NCI-H748 treated with DMSO at 0.1 percent for 48 hours (cell line): Measurements from ENCODE around the gene NIPSNAP3A.
A peak's percentile ranks its signal among the peaks of the same experiment; 100 is the strongest.
"Not testable (repeated sequence)": the region's sequence is repeated elsewhere in the genome, so short reads cannot be mapped to it uniquely, and the experiment has no call there.

Experiments
- DNase-seq: peaks from one replicate; lab custom pipeline; 2025; lab: John Stamatoyannopoulos, UW

NIPSNAP3A gene

DNA sequence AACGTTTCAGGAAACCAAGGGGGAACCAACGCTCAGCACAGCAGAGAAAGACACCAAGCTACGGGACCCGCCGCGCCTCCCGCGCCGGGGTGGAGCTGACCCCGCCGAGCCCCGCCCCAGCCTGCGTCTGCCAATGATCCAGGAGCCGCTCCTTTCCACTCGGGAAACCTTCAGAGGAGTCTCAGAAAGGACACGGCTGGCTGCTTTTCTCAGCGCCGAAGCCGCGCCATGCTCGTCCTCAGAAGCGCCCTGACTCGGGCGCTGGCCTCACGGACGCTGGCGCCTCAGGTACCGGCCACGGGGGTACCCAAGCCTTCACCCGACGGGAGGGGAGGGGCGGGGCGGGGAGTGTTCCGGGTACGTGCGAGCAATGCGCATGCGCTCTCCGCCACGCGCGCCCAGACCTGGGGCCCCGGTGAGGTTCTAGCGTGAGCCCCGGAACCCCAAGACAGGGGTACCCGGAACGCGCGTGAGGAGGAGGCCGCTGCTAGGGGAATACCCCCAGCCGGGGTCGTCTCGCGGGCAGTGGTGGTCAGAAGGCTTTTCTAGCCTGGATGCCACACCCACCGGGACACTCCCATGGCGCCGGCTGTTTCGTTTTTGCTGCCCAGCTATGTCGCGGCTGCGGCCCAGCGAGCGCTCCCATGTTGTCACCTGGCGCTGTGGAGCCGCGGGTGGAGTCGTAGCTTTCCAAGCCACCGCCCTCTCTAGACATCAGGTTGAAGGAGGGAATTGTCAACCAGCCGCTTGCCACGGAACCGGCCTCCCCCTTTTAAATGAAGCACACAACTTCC lies at the start of gene NIPSNAP3A:
TSS of gene NIPSNAP3A (plus strand) at position 119 of the 794 bp plus-strand sequence. CDS start at position 229, 110 bp downstream.
- peak; percentile 75 for DNase-seq

DNA sequence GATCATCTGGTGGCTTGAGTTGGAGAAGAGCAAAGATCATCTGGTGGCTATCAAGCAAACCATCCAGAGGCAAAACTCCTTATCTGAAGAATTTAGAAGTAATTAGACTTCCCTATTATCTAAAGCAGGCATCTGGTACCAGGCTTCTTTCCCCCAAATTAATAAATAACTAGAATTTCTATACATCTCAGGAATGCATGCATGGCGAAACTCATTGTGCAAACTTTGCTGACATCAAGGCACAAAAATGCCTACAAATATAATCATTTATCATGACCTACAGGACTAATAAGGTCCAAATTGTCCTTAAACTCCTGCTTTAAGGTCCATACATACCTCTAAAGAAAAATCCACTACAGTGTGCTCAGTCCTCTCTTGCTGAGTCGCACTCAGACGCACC lies 47.2 kb upstream of the NIPSNAP3A start:
- no peak for DNase-seq

DNA sequence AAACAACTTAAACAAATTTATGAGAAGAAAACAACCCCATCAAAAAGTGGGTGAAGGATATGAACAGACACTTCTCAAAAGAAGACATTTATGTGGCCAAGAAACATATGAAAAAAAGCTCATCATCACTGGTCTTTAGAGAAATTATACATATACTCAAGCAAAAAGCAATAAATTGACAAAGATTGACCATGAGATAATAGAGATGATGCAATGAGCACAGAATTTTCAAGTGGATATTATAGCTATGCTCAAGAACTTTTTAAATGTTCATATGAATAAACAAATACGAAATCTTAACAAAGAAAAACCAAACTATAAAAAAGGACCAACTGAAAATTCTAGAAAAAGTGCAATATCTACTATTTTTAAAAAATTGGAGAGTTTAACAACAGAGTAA lies 38.7 kb upstream of the NIPSNAP3A start:
- not testable (repeated sequence) for DNase-seq

GRCh38 chr9:104711604-104712003 lies 35.9 kb upstream of the NIPSNAP3A start:
- DNase-seq = no peak

GRCh38 chr9:104725014-104725413 lies 22.5 kb upstream of the NIPSNAP3A start:
- DNase-seq = peak; percentile 17

DNA sequence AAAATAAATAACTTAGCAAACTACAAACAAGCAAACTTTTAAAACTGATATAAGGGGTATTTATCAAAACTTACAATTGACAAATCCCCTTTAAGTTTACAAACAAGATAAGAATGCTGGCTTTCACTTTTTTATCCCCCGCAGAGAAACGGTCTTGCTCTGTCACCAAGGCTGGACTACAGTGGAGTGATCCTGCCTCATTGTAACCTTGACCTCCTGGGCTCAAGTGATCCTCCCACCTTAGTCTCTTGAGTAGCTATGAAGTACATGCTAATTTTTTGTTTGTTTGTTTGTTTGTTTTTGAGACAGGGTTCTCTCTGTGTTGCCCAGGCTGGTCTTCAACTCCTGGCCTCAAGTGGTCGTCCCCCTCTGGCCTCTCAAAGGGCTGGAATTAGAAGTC lies 9.0 kb upstream of the NIPSNAP3A start:
- DNase-seq = no peak

GRCh38 chr9:104740621-104741020 lies 6.9 kb upstream of the NIPSNAP3A start:
- DNase-seq = no peak

- peak; percentile 81 for DNase-seq
Observed at GRCh38 chr9:104743376-104743985, 4.0 kb upstream of the NIPSNAP3A start.

DNA sequence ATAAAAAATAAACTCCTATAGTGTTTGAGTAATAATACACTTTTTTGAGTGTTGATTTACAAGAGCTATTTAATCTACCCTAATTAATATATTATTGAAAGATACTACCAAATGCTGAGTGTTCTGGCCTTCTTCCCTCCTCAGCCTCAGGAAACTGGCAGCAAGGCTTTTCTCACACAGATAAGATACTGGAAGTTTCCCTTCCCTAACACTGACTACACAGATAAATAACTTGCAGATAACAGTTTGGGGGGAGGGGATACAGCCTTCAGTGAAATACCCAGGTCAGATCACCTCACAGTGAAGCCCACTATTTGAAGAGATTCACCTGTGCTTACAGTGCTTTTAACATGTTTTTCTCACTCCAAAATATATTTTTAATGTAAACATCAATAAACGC lies 1.6 kb upstream of the NIPSNAP3A start:
- DNase-seq = no peak

DNA sequence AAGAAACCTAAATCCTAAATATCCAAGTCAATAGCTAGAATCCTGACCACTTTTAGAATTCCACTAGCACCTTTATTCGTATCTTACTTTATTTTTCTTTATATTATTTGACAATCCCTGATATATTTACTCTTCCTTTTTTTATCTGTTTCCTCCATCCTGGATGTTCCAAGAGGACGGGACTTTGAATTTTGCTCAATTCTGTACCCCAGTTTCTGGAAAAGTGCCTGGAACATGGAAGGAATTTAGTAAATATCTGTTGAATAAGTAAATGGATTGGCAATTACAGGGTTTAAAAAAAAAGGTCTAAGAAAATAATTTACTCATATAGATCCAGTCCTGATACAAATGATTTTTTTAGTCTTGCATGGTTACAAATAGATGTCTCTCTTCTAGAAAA lies 1.2 kb upstream of the NIPSNAP3A start:
- DNase-seq = no peak

- DNase-seq = no peak
Observed at GRCh38 chr9:104746798-104747197, 685 bp upstream of the NIPSNAP3A start.

DNA sequence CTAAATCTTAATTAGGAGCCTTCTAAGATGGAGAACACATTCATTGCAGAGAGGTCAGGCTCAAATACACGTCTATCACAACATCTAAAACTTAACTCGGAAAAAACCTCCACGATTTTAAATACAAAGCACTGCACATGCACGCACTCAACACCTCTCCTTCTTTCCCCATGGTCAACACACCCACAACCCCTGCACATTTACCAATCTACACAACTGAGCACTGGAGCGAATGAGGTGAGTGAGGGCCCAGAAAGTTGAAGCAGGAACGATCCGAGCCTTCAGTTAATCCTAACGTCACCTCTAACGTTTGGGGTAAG lies 278 bp upstream of the NIPSNAP3A start:
- DNase-seq = no peak

DNA sequence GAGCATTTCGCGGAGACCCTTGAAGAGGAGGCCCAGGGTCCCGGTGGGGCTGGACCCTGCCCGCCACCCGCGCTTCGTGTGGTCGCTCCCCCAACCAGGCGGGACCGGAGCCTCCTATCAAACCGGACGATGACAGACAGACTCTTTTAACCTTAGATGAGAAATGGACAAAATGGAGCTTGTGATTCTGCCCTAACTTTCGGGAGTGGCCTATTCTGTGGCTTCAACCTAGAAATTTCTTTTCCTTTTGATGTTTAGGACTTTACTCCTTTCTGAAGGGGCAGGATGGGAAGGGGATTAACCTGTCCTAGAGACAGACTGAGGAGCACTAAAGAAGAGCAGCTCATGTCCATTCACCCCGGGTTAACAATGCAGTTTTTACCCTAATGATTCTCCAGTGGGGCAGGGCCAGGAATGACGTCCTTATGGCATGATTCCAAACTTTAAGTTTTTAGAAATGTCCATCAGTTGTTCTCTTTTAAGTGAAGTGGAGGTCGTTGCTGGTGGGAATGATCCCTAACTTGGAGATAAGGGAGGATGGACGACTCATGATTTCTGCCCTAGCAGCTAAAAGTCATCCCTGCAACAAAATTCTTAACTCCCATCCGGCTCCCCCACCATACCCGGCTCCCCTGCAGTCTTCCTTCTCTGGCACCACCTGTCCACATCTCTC lies 1.0 kb downstream of the NIPSNAP3A start:
- DNase-seq = no peak

- DNase-seq = no peak
Observed at GRCh38 chr9:104750185-104750767, 2.8 kb downstream of the NIPSNAP3A start.

GRCh38 chr9:104758974-104759373 lies 11.5 kb downstream of the NIPSNAP3A start:
- no peak for DNase-seq

DNA sequence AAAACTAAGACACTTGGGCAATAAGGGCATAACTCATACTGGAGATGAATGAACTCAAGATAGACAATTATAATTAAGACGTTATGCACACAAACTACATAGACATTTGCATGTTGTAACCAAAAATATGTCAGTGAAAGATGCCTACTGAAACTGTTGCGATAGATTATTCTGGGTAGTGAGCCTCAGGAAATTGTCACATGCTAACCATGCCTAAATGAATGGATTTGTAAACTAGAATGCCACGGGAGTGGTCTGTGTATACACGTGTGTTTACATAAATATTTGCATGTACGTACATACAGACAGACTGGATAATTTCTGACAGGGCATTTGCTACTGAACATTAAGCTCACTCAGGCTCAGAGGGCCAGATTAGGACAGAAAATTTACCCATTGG lies 17.7 kb downstream of the NIPSNAP3A start:
- no peak for DNase-seq

DNA sequence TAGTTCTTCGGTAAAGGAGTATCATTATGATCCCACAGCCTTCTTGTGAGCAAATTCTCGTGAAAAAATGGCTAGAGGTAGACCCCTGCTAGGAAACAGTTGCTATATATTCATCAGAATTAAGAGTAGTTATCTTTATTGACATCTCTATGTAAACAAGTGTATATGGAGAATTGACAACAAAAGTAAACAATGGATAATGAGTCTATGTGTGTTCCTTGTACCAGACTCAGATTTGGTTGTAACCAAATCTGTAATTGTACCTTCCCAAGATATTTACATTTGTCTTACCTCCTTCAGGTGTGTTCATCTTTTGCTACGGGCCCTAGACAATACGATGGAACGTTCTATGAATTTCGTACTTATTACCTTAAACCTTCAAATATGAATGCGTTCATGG lies 18.5 kb downstream of the NIPSNAP3A start:
- no peak for DNase-seq

DNA sequence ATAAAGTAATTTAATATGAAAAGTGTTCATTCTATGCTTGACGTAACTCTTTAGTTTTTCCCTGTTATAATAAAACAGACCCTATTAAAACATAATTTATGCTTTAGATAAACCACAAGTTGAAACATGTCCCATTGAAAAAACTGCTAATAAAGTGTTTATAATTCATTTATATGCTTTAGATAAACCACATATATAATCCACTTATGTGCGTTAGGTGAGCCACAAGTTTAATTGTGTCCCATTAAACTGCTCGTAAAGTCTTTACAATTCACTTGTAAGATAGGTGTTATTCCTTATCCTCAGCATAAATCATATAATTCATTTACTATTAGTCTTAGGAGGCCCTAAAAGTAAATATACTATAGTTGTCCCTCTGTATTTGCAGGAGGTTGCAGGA lies 20.0 kb downstream of the NIPSNAP3A start:
- DNase-seq = no peak

GRCh38 chr9:104769029-104769428 lies 21.5 kb downstream of the NIPSNAP3A start:
- not testable (repeated sequence) for DNase-seq

DNA sequence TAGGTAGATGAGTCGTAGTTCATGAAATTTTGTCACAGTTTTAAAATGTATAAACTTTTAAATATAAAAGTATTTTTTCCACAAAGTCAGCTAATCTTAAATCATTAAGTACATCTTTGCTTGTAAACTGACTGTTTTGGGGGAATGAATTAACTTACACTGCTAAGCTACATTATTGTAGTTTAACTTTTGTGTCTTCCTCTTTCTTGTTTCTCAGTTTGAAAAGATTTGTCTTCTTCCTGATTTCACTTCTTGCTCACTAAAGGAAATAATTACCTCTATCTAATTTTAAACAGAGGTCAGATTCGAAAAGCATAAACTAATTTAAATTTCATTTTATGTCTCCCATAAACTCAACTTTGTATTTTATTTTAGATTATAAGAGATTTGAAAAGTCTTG lies 22.2 kb downstream of the NIPSNAP3A start:
- DNase-seq = no peak

GRCh38 chr9:104772714-104773510 lies 25.4 kb downstream of the NIPSNAP3A start:
- no peak for DNase-seq

DNA sequence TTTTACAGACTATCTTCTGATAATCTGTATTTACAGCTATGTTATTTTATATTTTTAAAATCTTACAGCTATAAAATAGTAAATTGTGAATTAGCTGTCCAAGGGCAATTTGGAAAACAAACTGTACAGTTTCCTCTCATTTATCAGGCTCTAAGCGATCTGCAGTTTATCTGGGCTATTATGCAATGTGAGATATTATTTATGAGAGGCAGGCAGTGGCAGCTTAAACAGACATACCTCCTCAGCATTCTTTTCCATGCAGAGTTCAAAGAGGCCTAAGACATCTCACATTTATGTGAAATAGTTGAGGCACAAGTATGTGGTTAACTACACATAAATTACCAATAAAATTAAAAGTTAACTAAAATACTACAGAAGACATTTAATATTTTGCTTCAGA lies 26.6 kb downstream of the NIPSNAP3A start:
- DNase-seq = no peak
